Lung (tissue), 12 donors: ENCODE measurements around the gene ALDOB. TPM values are rescaled to one million over a fixed set of nuclear protein-coding genes. Genes with fewer than 3 reads are reported as not detected.

ENCODE experiments used
- ATAC-seq: fragments of 200-7000 bp; cut with Tn5 transposase; one replicate; pipeline ENCODE4 v1.9.1; 2020; ENCODE audit warnings: moderate number of reproducible peaks; ENCODE audit not compliant: insufficient read depth, low FRiP score
- DNase-seq, 3 donors: peaks; one replicate each; pipeline ENCODE4 v3.0.0-alpha.2; 2013 to 2017
- H3K27ac ChIP-seq, 2 donors: one replicate each; pipeline ENCODE4 v1.5.1; 2013; ENCODE audit warnings: mild to moderate bottlenecking in 2 of 2, moderate library complexity in 2 of 2, control low read depth in 1 of 2, inconsistent platforms in 1 of 2, low read depth in 1 of 2, low read length in 1 of 2
- H3K27me3 ChIP-seq, 3 donors: one replicate each; pipeline ENCODE4 v1.5.1; 2013; ENCODE audit warnings: low read length in 2 of 3; ENCODE audit not compliant: control insufficient read depth in 3 of 3, insufficient read depth in 3 of 3
- H3K36me3 ChIP-seq, 4 donors: one replicate each; pipeline ENCODE4 v1.5.1; 2013; ENCODE audit warnings: low read length in 4 of 4, mild to moderate bottlenecking in 1 of 4, moderate library complexity in 1 of 4; ENCODE audit not compliant: control insufficient read depth in 4 of 4, insufficient read depth in 4 of 4
- H3K4me1 ChIP-seq, 5 donors: one replicate each; pipeline ENCODE4 v1.5.1; 2013; ENCODE audit warnings: low read length in 5 of 5, mild to moderate bottlenecking in 2 of 5, moderate library complexity in 1 of 5; ENCODE audit not compliant: control insufficient read depth in 5 of 5, insufficient read depth in 5 of 5
- H3K4me3 ChIP-seq: one replicate; pipeline ENCODE4 v1.5.1; 2013; ENCODE audit warnings: mild to moderate bottlenecking, control low read depth, moderate library complexity
- H3K9ac ChIP-seq, 2 donors: one replicate each; pipeline ENCODE4 v1.5.1; 2013; ENCODE audit warnings: low read length in 2 of 2, control low read depth in 1 of 2; ENCODE audit not compliant: insufficient read depth in 1 of 2
- H3K9me3 ChIP-seq, 4 donors: one replicate each; pipeline ENCODE4 v1.5.1; 2013; ENCODE audit warnings: low read length in 3 of 4, mild to moderate bottlenecking in 1 of 4, moderate library complexity in 1 of 4; ENCODE audit not compliant: control insufficient read depth in 4 of 4, insufficient read depth in 3 of 4
- CTCF ChIP-seq: IDR thresholded peaks from 2 replicates; pipeline ENCODE4 v1.5.1; 2012; ENCODE audit warnings: mild to moderate bottlenecking; ENCODE audit errors: control extremely low read depth, extremely low read depth
- WGBS, 2 donors: extraction: QIAGEN DNeasy Blood & Tissue Kit; methylation state at CpG; one replicate each; pipeline ENCODE4 v1.1.7; 2013; 5-methylcytosine and 5-hydroxymethylcytosine counted together
- polyA plus RNA-seq, 2 donors: library from polyadenylated mRNA; stranded (reverse); fragments of 200-250 nt; gene quantifications; one replicate each; pipeline ENCODE4 v1.2.1, GENCODE V29; 2013
- total RNA-seq, 2 donors: library from RNA; depleted of rRNA in 1 of 2; stranded (reverse); fragments of >200 nt in 1 of 2; gene quantifications; one replicate each; pipeline ENCODE4 v1.2.1, GENCODE V29; 2014 to 2021
- donor health status: control.
- donor health status: control.
- donor health status: Bipolar disorder and iron deficiency.
- donor health status: healthy.
- donor health status: DM: yes; HTN: yes; CAD: no.

ALDOB gene
- total and polyA plus RNA-seq, 4 donors: 0.06 to 1.1 (median 0.09) TPM; not detected in 1

- Histone ChIP-seq H3K36me3 (no peaks in the 10 kb centered on the region), H3K27me3 (no peaks in the 10 kb centered on the region), H3K27ac (no peak overlapping the region), H3K4me1 (no peaks in the 10 kb centered on the region), H3K4me3 (no peak overlapping the region), H3K9ac (no peak overlapping the region), H3K9me3 (no peaks in the 10 kb centered on the region)
- TF ChIP-seq CTCF: no peak
- 86 to 96% methylated on average over 1 of the region's 1 CpG for WGBS, 2 donors
- ATAC-seq (no peak), DNase-seq (no peak)
Measured at GRCh38 chr9:101468116-101468515, 32.5 kb upstream of the ALDOB start.

GRCh38 chr9:101467690-101468089 lies 32.1 kb upstream of the ALDOB start:
- Histone ChIP-seq H3K27me3 (no peaks in the 10 kb centered on the region), H3K9ac (no peak overlapping the region), H3K36me3 (no peaks in the 10 kb centered on the region), H3K4me1 (no peaks in the 10 kb centered on the region), H3K9me3 (no peaks in the 10 kb centered on the region), H3K4me3 (no peak overlapping the region), H3K27ac (no peak overlapping the region)
- WGBS, 2 donors: 92 to 95% methylated on average over 3 of the region's 3 CpGs
- ATAC-seq (no peak), DNase-seq (no peak)
- TF ChIP-seq CTCF: no peak

- no peak overlapping the region for H3K9ac ChIP-seq
- DNase-seq (no peak), ATAC-seq (no peak)
- no peaks in the 10 kb centered on the region for H3K4me1 ChIP-seq
- no peak for TF ChIP-seq CTCF
- H3K27me3 ChIP-seq: no peaks in the 10 kb centered on the region
- no peak overlapping the region for H3K27ac ChIP-seq
- 87 to 93% methylated on average over 2 of the region's 2 CpGs for WGBS, 2 donors
- no peaks in the 10 kb centered on the region for H3K36me3 ChIP-seq
- H3K4me3 ChIP-seq: no peak overlapping the region
- H3K9me3 ChIP-seq: no peaks in the 10 kb centered on the region
Measured at GRCh38 chr9:101466863-101467262, 31.3 kb upstream of the ALDOB start.

GRCh38 chr9:101465326-101465915 lies 29.8 kb upstream of the ALDOB start:
- H3K27me3 ChIP-seq: no peaks in the 10 kb centered on the region
- no peak overlapping the region for H3K9ac ChIP-seq
- 29 to 30% methylated on average over 6 of the region's 6 CpGs for WGBS, 2 donors
- no peaks in the 10 kb centered on the region for H3K4me1 ChIP-seq
- H3K27ac ChIP-seq: no peak overlapping the region
- ATAC-seq: no peak
- no peaks in the 10 kb centered on the region for H3K36me3 ChIP-seq
- no peaks in the 10 kb centered on the region for H3K9me3 ChIP-seq
- no peak overlapping the region for H3K4me3 ChIP-seq
- TF ChIP-seq CTCF: peak; percentile 8
- peak in 2 of 3 donors; percentile 49 to 65 for DNase-seq
